H1 (cell line): ENCODE measurements around the gene COBLL1. TPM values are rescaled to one million over a fixed set of nuclear protein-coding genes. Genes with fewer than 3 reads are reported as not detected.

Experiments used
- CTCF ChIA-PET: fragments of 300-600 bp; sonication (Branson Sonifier 250); formaldehyde crosslinking; loops from one replicate; lab custom pipeline; 2021; ENCODE audit not compliant: partially characterized antibody; lab: Charles Lee
- POLR2A ChIA-PET: fragments of 300-600 bp; sonication (Branson Sonifier 250); formaldehyde crosslinking; loops from one replicate; lab custom pipeline; 2021; ENCODE audit warnings: inconsistent platforms; ENCODE audit not compliant: partially characterized antibody; lab: Charles Lee
- DNase-seq, 2 experiments: peaks; one replicate each; pipeline versions ENCODE4 v3.0.0 to v3.0.0-alpha.2; 2010 to 2022; ENCODE audit warnings: low spot score in 2 of 2, low read depth in 1 of 2, mixed read lengths in 1 of 2
- FAIRE-seq: peaks from 2 replicates; lab custom pipeline; 2011; peaks lifted over from hg19 to GRCh38; lab: Jason Lieb, UNC
- H2AFZ ChIP-seq: 2 replicates; pipeline ENCODE4 v1.8.1; 2012; ENCODE audit warnings: low read length, inconsistent platforms
- H2AK5ac ChIP-seq: 2 replicates; pipeline ENCODE4 v1.6.1; 2013; ENCODE audit warnings: low read depth, low read length
- H2BK120ac ChIP-seq: replicated peaks from 2 replicates; pipeline ENCODE3; 2013; ENCODE audit warnings: low read depth, low read length, inconsistent platforms
- H2BK12ac ChIP-seq: 2 replicates; pipeline ENCODE4 v1.6.1; 2013; ENCODE audit warnings: low read depth, low read length
- H2BK15ac ChIP-seq: 2 replicates; pipeline ENCODE4 v1.6.1; 2013; ENCODE audit warnings: low read length
- H2BK20ac ChIP-seq: 2 replicates; pipeline ENCODE4 v1.6.1; 2013; ENCODE audit warnings: low read length
- H2BK5ac ChIP-seq: 2 replicates; pipeline ENCODE4 v1.6.1; 2013; ENCODE audit warnings: low read depth, low read length
- H3K14ac ChIP-seq: 2 replicates; pipeline ENCODE4 v1.6.1; 2013; ENCODE audit warnings: inconsistent platforms; ENCODE audit not compliant: insufficient read length
- H3K18ac ChIP-seq: 2 replicates; pipeline ENCODE4 v1.6.1; 2013; ENCODE audit warnings: low read length; ENCODE audit errors: extremely low read depth
- H3K23ac ChIP-seq: 2 replicates; pipeline ENCODE4 v1.6.1; 2013; ENCODE audit warnings: inconsistent platforms; ENCODE audit not compliant: insufficient read length
- H3K23me2 ChIP-seq: 2 replicates; pipeline ENCODE4 v1.6.1; 2013; ENCODE audit warnings: low read depth, low read length
- H3K27ac ChIP-seq: 2 replicates; pipeline ENCODE4 v1.6.1; 2011; ENCODE audit warnings: low read depth, low read length, inconsistent platforms
- H3K27me3 ChIP-seq, 4 experiments: replicated peaks in 1 of 4; 1 replicate in 1 of 4; 2 replicates in 3 of 4; pipeline versions ENCODE4 v1.6.1 to v1.8.1; 2011 to 2013; ENCODE audit warnings: low read length in 3 of 4, mild to moderate bottlenecking in 3 of 4, inconsistent platforms in 2 of 4, mixed read lengths in 2 of 4, moderate library complexity in 1 of 4; ENCODE audit not compliant: control insufficient read depth in 3 of 4, insufficient read depth in 3 of 4; ENCODE audit errors: extremely low read depth in 1 of 4
- H3K36me3 ChIP-seq, 4 experiments: 2 replicates each; pipeline versions ENCODE4 v1.6.1 to v1.8.1; 2011 to 2013; ENCODE audit warnings: mild to moderate bottlenecking in 4 of 4, low read length in 3 of 4, moderate library complexity in 2 of 4, control low read depth in 1 of 4, inconsistent platforms in 1 of 4; ENCODE audit not compliant: insufficient read depth in 4 of 4, control insufficient read depth in 2 of 4
- H3K4ac ChIP-seq: replicated peaks from 2 replicates; pipeline ENCODE3; 2013; ENCODE audit warnings: low read length, low read depth, mixed read lengths, inconsistent platforms; ENCODE audit not compliant: insufficient read length
- H3K4me1 ChIP-seq, 4 experiments: replicated peaks in 1 of 4; 1 replicate in 1 of 4; 2 replicates in 3 of 4; pipeline versions ENCODE4 v1.6.1 to v1.8.1; 2011 to 2013; ENCODE audit warnings: low read length in 3 of 4, inconsistent platforms in 2 of 4, mixed read lengths in 1 of 4; ENCODE audit not compliant: insufficient read depth in 4 of 4, control insufficient read depth in 3 of 4
- H3K4me2 ChIP-seq, 2 experiments: 2 replicates each; pipeline versions ENCODE4 v1.6.1 to v1.8.1; 2011 to 2013; ENCODE audit warnings: low read depth in 2 of 2, low read length in 2 of 2, control low read depth in 1 of 2, inconsistent platforms in 1 of 2, mild to moderate bottlenecking in 1 of 2; ENCODE audit not compliant: insufficient read depth in 1 of 2
- H3K4me3 ChIP-seq, 4 experiments: fragments of 200-600, 300-600 bp in 1 of 4; sonication (generic), shearing (Covaris generic), sonication (Bioruptor Twin) in 1 of 4; 2 replicates each; pipeline versions ENCODE4 v1.5.1 to v1.8.1; 2011 to 2016; ENCODE audit warnings: low read length in 4 of 4, low read depth in 3 of 4, control low read depth in 2 of 4, inconsistent platforms in 2 of 4, mild to moderate bottlenecking in 2 of 4, mixed read lengths in 1 of 4, moderate library complexity in 1 of 4; ENCODE audit not compliant: insufficient read depth in 2 of 4; ENCODE audit errors: extremely low read depth in 1 of 4
- H3K56ac ChIP-seq: replicated peaks from 2 replicates; pipeline ENCODE3; 2013; ENCODE audit warnings: low read depth, mild to moderate bottlenecking, mixed read lengths, low read length, inconsistent platforms; ENCODE audit not compliant: insufficient read length
- H3K79me1 ChIP-seq: 2 replicates; pipeline ENCODE4 v1.6.1; 2013; ENCODE audit warnings: low read depth, low read length, control low read depth
- H3K79me2 ChIP-seq, 2 experiments: 2 replicates each; pipeline versions ENCODE4 v1.6.1 to v1.8.1; 2012 to 2013; ENCODE audit warnings: low read length in 2 of 2, mild to moderate bottlenecking in 2 of 2, inconsistent platforms in 1 of 2; ENCODE audit not compliant: insufficient read depth in 2 of 2, control insufficient read depth in 1 of 2
- H3K9ac ChIP-seq, 4 experiments: replicated peaks in 1 of 4; 1 replicate in 1 of 4; 2 replicates in 3 of 4; pipeline versions ENCODE4 v1.6.1 to v1.8.1; 2011 to 2013; ENCODE audit warnings: low read depth in 3 of 4, low read length in 3 of 4, control low read depth in 2 of 4, mild to moderate bottlenecking in 2 of 4, moderate library complexity in 2 of 4, inconsistent platforms in 1 of 4; ENCODE audit errors: extremely low read depth in 1 of 4
- H3K9me3 ChIP-seq, 2 experiments: 2 replicates each; pipeline versions ENCODE4 v1.6.1 to v1.8.1; 2012 to 2013; ENCODE audit warnings: mild to moderate bottlenecking in 2 of 2, moderate library complexity in 2 of 2, control low read depth in 1 of 2, inconsistent platforms in 1 of 2, low read depth in 1 of 2, low read length in 1 of 2, mixed read lengths in 1 of 2; ENCODE audit not compliant: insufficient read depth in 2 of 2
- H4K20me1 ChIP-seq, 2 experiments: replicated peaks in 1 of 2; 2 replicates each; pipeline versions ENCODE3 to v1.8.1; 2011 to 2013; ENCODE audit warnings: inconsistent platforms in 2 of 2, low read length in 2 of 2, mild to moderate bottlenecking in 1 of 2; ENCODE audit not compliant: insufficient read depth in 2 of 2, control insufficient read depth in 1 of 2
- H4K5ac ChIP-seq: 2 replicates; pipeline ENCODE4 v1.6.1; 2013; ENCODE audit warnings: low read length, low read depth, mixed read lengths, inconsistent platforms; ENCODE audit not compliant: insufficient read length
- H4K8ac ChIP-seq: 2 replicates; pipeline ENCODE4 v1.8.0; 2013; ENCODE audit warnings: mild to moderate bottlenecking, moderate library complexity, low read length, inconsistent platforms; ENCODE audit not compliant: insufficient read depth; ENCODE audit errors: extremely low read depth
- H4K91ac ChIP-seq: replicated peaks from 2 replicates; pipeline ENCODE3; 2013; ENCODE audit warnings: low read length, mixed read lengths, inconsistent platforms; ENCODE audit not compliant: insufficient read length
- BCL11A ChIP-seq, 2 experiments: IDR thresholded peaks; one replicate each; pipeline ENCODE4 v1.6.1; 2011; ENCODE audit warnings: low read depth in 2 of 2, low read length in 2 of 2, mild to moderate bottlenecking in 2 of 2
- CBX5 ChIP-seq: fragments of 300-800, 300-1000 bp; sonication (generic); IDR thresholded peaks from 2 replicates; pipeline ENCODE4 v1.7.1; 2016; ENCODE audit warnings: antibody characterized with exemption, low read length, low read depth
- KDM4A ChIP-seq: IDR thresholded peaks from one replicate; pipeline ENCODE4 v1.7.1; 2012; ENCODE audit warnings: low read depth, mild to moderate bottlenecking, moderate library complexity, low read length, inconsistent platforms; ENCODE audit not compliant: severe bottlenecking
- RAD21 ChIP-seq, 2 experiments: IDR thresholded peaks in 1 of 2; conservative IDR thresholded peaks in 1 of 2; 2 replicates each; pipeline ENCODE4 v1.6.1; 2011; ENCODE audit warnings: low read depth in 2 of 2, low read length in 2 of 2, improper control_type of control experiment in 1 of 2, inconsistent platforms in 1 of 2, mild to moderate bottlenecking in 1 of 2, moderate library complexity in 1 of 2
- TAF1 ChIP-seq: IDR thresholded peaks from 2 replicates; pipeline ENCODE4 v1.6.1; 2011; ENCODE audit warnings: mild to moderate bottlenecking, low read depth, low read length
- TBP ChIP-seq: IDR thresholded peaks from 2 replicates; pipeline ENCODE4 v1.6.1; 2011; ENCODE audit warnings: low read depth, low read length, improper control_type of control experiment
- WGBS, 2 experiments: shearing (Covaris generic) in 1 of 2; methylation state at CpG; one replicate each; pipeline versions ENCODE4 v1.1.6 to v1.1.7; 2013 to 2015; ENCODE audit warnings: low lambda C conversion rate in 2 of 2, mixed read lengths in 2 of 2, inconsistent platforms in 1 of 2, low coverage in 1 of 2, missing lambda C conversion rate in 1 of 2; ENCODE audit not compliant: insufficient replicate concordance in 2 of 2, insufficient coverage in 1 of 2, insufficient read length in 1 of 2; ENCODE audit errors: extremely low coverage in 1 of 2, missing lambda C conversion rate in 1 of 2; 5-methylcytosine and 5-hydroxymethylcytosine counted together
- long read RNA-seq, 2 experiments: library from RNA in 1 of 2; library from capped mRNA in 1 of 2; stranded (forward); transcript quantifications; one replicate each; pipeline ENCODE4 v2.0.0, GENCODE V29; 2021; ENCODE audit warnings: inconsistent platforms in 1 of 2
- polyA minus RNA-seq, 3 experiments: library from RNA; depleted of rRNA, polyadenylated mRNA; stranded (reverse); fragments of >200 nt; gene quantifications; 1 replicate in 2 of 3; 2 replicates in 1 of 3; pipeline ENCODE4 v1.2.3, GENCODE V29; 2011
- polyA plus RNA-seq, 7 experiments: library from polyadenylated mRNA; depleted of rRNA in 3 of 7; stranded (reverse) in 5 of 7; unstranded in 2 of 7; fragments of >200 nt in 5 of 7; fragments of 200-250 nt in 2 of 7; gene quantifications; 1 replicate in 5 of 7; 2 replicates in 1 of 7; 4 replicates in 1 of 7; pipeline versions ENCODE4 v1.2.1 to v1.2.3, GENCODE V29; 2011 to 2013; ENCODE audit warnings: missing spikeins in 2 of 7, mixed read lengths in 2 of 7
- total RNA-seq: library from RNA; stranded (reverse); fragmentation: NEBNext Ultra II Directional; extraction: Animal tissue kit (Norgen Biotek cat#: 25700); gene quantifications from 2 replicates; pipeline ENCODE4 v1.2.1, GENCODE V29; 2021

The COBLL1 gene
- total RNA-seq: 5.2 and 6.2 TPM in 2 replicates
- 1.4 and 2.2 TPM in 2 replicates for polyA plus RNA-seq (2011; rRNA removed)
- 1.3 TPM for polyA plus RNA-seq (2011; cell fraction: cytosol; rRNA removed)
- polyA plus RNA-seq (2011; cell fraction: nucleus; rRNA removed): 5.5 TPM
- polyA plus RNA-seq (2012, experiment 1 of 2): 0.75 to 2.8 TPM (median 1.8 TPM) in 4 replicates
- polyA plus RNA-seq (2012, experiment 2 of 2): 0.68 TPM
- polyA plus RNA-seq (2013, experiment 1 of 2): 2.2 TPM
- polyA plus RNA-seq (2013, experiment 2 of 2): 2.1 TPM
- 11.0 and 11.6 TPM in 2 replicates for polyA minus RNA-seq (2011; rRNA and poly(A)+ RNA removed)
- polyA minus RNA-seq (2011; cell fraction: cytosol; rRNA and poly(A)+ RNA removed): 4.3 TPM
- polyA minus RNA-seq (2011; cell fraction: nucleus; rRNA and poly(A)+ RNA removed): 36.1 TPM
- long read RNA-seq, experiment 1, full-length matches to known transcripts: 1 of 2 reads
- long read RNA-seq, experiment 1, partial matches to known transcripts: 1 of 2 reads
- long read RNA-seq, experiment 1, other reads (novel, unspliced or antisense): 0 of 2 reads
- long read RNA-seq, experiment 2, full-length matches to known transcripts: 1 of 1 reads
- long read RNA-seq, experiment 2, partial matches to known transcripts: 0 of 1 reads
- long read RNA-seq, experiment 2, other reads (novel, unspliced or antisense): 0 of 1 reads

GRCh38 chr2:164841719-164842623 lies at the start of gene COBLL1:
Gene COBLL1, minus strand, starts transcription at chr2:164841823. Its CDS starts 627 bp downstream, at chr2:164841196.
- H3K36me3 ChIP-seq: no peaks in the 10 kb centered on the region
- H3K23me2 ChIP-seq: peaks cover 10% of the 10 kb centered on the region; the same call in 1 of the 2 replicates
- H3K27ac ChIP-seq: no peak within 1 kb of the TSS; the same call in 1 of the 2 replicates
- no peak within 1 kb of the TSS for H2BK20ac ChIP-seq
- H3K18ac ChIP-seq: peak within 1 kb of the TSS; percentile 82
- H2BK5ac ChIP-seq: no peak within 1 kb of the TSS
- WGBS, 2 experiments: 2% methylated on average over 36 of the region's 57 CpGs; no CpG with 5 or more reads in 1 of the 2 experiments
- H3K4me1 ChIP-seq: peaks cover 0 to 3% (median 1%) of the 10 kb centered on the region in 4 experiments; a peak in 2 of 7 replicates
- H3K4ac ChIP-seq: no peak within 1 kb of the TSS
- H2BK120ac ChIP-seq: no peak within 1 kb of the TSS
- 0 out of 2 replicates have a peak within 1 kb of the TSS, but pooled peaks have one; percentile 17 for H2BK12ac ChIP-seq
- H4K5ac ChIP-seq: peak within 1 kb of the TSS; percentile 81
- no peaks in the 10 kb centered on the region for H3K79me1 ChIP-seq
- H3K23ac ChIP-seq: no peak within 1 kb of the TSS
- H3K79me2 ChIP-seq: no peaks in the 10 kb centered on the region
- peak within 1 kb of the TSS; percentile 49 to 70 (median 62) for H3K9ac ChIP-seq
- H3K4me2 ChIP-seq: peak within 1 kb of the TSS; percentile 91 to 96
- no peak within 1 kb of the TSS; the same call in 1 of the 2 replicates for H2BK15ac ChIP-seq
- H3K27me3 ChIP-seq: peaks cover 0 to 6% (median 0%) of the 10 kb centered on the region in 4 experiments; a peak in 1 of 7 replicates
- H4K91ac ChIP-seq: no peak within 1 kb of the TSS
- H2AK5ac ChIP-seq: no peak within 1 kb of the TSS
- ChIA-PET CTCF (interaction anchor here (0.6 to 3.0 kb wide), 26 partner anchors 8 to 148 kb away, joined by 3 to 35 read pairs (median 5); no protein-coding TSS in a partner anchor), POLR2A (interaction anchor here (0.7 to 2.5 kb wide), 5 partner anchors 9 to 99 kb away, joined by 3 to 10 read pairs (median 3); no protein-coding TSS in a partner anchor)
- peaks cover 0 to 3% of the 10 kb centered on the region in 2 experiments for H4K20me1 ChIP-seq
- H3K4me3 ChIP-seq: peak within 1 kb of the TSS; percentile 73 to 83 (median 78)
- peak within 1 kb of the TSS; percentile 59 for H3K56ac ChIP-seq
- peak within 1 kb of the TSS; percentile 4 for H3K14ac ChIP-seq
- peak within 1 kb of the TSS; percentile 91; the same call in 1 of the 2 replicates for H4K8ac ChIP-seq
- DNase-seq (peak in 1 of 2 experiments; percentile 93), FAIRE-seq (peak; percentile 32)
- peak within 1 kb of the TSS; percentile 64 for H2AFZ ChIP-seq
- no peaks in the 10 kb centered on the region for H3K9me3 ChIP-seq
- TF ChIP-seq KDM4A: peak; percentile 71
- TF ChIP-seq BCL11A (IDR thresholded peaks at IDR 0.05; ENCODE audit: low read depth in 2 of 2, low read length in 2 of 2): no peak
- no peak for TF ChIP-seq CBX5
- TF ChIP-seq RAD21 (IDR thresholded peaks at IDR 0.05 in 1 of 2, conservative IDR thresholded peaks at IDR 0.05 in 1 of 2; ENCODE audit: low read depth in 2 of 2, low read length in 2 of 2): peak; percentile 42 to 56
- peak; percentile 60 for TF ChIP-seq TBP
- TF ChIP-seq TAF1: peak; percentile 72
